H9 (cell line): Measurements from ENCODE around the gene TUBA8. TPM values are rescaled to one million over a fixed set of nuclear protein-coding genes. Genes with fewer than 3 reads are reported as not detected.

ENCODE experiments used
- DNase-seq: peaks from one replicate; pipeline ENCODE4 v3.0.0-alpha.2; 2017
- H2AFZ ChIP-seq: one replicate; pipeline ENCODE4 v1.6.1; 2013; ENCODE audit warnings: mild to moderate bottlenecking, low read length, control low read depth, moderate library complexity
- H2AK5ac ChIP-seq: 2 replicates; pipeline ENCODE4 v1.6.1; 2013; ENCODE audit warnings: low read length, control low read depth, mixed read lengths; ENCODE audit not compliant: insufficient read length
- H2BK120ac ChIP-seq: one replicate; pipeline ENCODE4 v1.6.1; 2013; ENCODE audit warnings: low read depth, mild to moderate bottlenecking, low read length, control low read depth, inconsistent platforms; ENCODE audit not compliant: poor library complexity, severe bottlenecking
- H2BK12ac ChIP-seq: 2 replicates; pipeline ENCODE4 v1.6.1; 2013; ENCODE audit warnings: low read length, control low read depth, mixed read lengths, low read depth; ENCODE audit not compliant: insufficient read length
- H2BK15ac ChIP-seq: 2 replicates; pipeline ENCODE4 v1.6.1; 2013; ENCODE audit warnings: low read depth, low read length, control low read depth
- H2BK20ac ChIP-seq: one replicate; pipeline ENCODE4 v1.6.1; 2013; ENCODE audit warnings: low read depth, mild to moderate bottlenecking, low read length, control low read depth, inconsistent platforms; ENCODE audit not compliant: poor library complexity, severe bottlenecking
- H2BK5ac ChIP-seq: 2 replicates; pipeline ENCODE4 v1.6.1; 2013; ENCODE audit warnings: low read length, control low read depth, mixed read lengths; ENCODE audit not compliant: insufficient read length
- H3K14ac ChIP-seq: 2 replicates; pipeline ENCODE4 v1.6.1; 2013; ENCODE audit warnings: low read length, control low read depth; ENCODE audit not compliant: insufficient read depth
- H3K18ac ChIP-seq: 2 replicates; pipeline ENCODE4 v1.6.1; 2013; ENCODE audit warnings: low read depth, mild to moderate bottlenecking, mixed read lengths, low read length, control low read depth; ENCODE audit not compliant: insufficient read length
- H3K23ac ChIP-seq: 2 replicates; pipeline ENCODE4 v1.6.1; 2013; ENCODE audit warnings: low read length, control low read depth, mixed read lengths, low read depth; ENCODE audit not compliant: insufficient read length
- H3K23me2 ChIP-seq: 2 replicates; pipeline ENCODE4 v1.6.1; 2013; ENCODE audit warnings: low read depth, mild to moderate bottlenecking, mixed read lengths, low read length, control low read depth; ENCODE audit not compliant: insufficient read length, poor library complexity, severe bottlenecking
- H3K27ac ChIP-seq: 2 replicates; pipeline ENCODE4 v1.5.1; 2013; ENCODE audit warnings: low read length, control low read depth, mixed read lengths, low read depth; ENCODE audit not compliant: insufficient read length
- H3K27me3 ChIP-seq: 2 replicates; pipeline ENCODE4 v1.6.1; 2013; ENCODE audit warnings: low read length, control low read depth, inconsistent platforms; ENCODE audit not compliant: insufficient read depth
- H3K4ac ChIP-seq: 2 replicates; pipeline ENCODE4 v1.6.1; 2013; ENCODE audit warnings: low read depth, mild to moderate bottlenecking, control low read depth, inconsistent platforms, low read length, moderate library complexity
- H3K4me1 ChIP-seq: 2 replicates; pipeline ENCODE4 v1.6.1; 2013; ENCODE audit warnings: low read length, control low read depth, inconsistent platforms; ENCODE audit not compliant: insufficient read depth
- H3K4me2 ChIP-seq: 2 replicates; pipeline ENCODE4 v1.6.1; 2013; ENCODE audit warnings: low read length, control low read depth, mixed read lengths; ENCODE audit not compliant: insufficient read length, insufficient read depth
- H3K56ac ChIP-seq: 2 replicates; pipeline ENCODE4 v1.6.1; 2013; ENCODE audit warnings: low read depth, mild to moderate bottlenecking, mixed read lengths, low read length, control low read depth; ENCODE audit not compliant: insufficient read length
- H3K79me1 ChIP-seq: 2 replicates; pipeline ENCODE4 v1.6.1; 2013; ENCODE audit warnings: low read depth, mild to moderate bottlenecking, moderate library complexity, low read length, control low read depth, inconsistent platforms; ENCODE audit not compliant: insufficient read depth, poor library complexity, severe bottlenecking
- H3K79me2 ChIP-seq: 2 replicates; pipeline ENCODE4 v1.6.1; 2013; ENCODE audit warnings: low read length, control low read depth, inconsistent platforms; ENCODE audit not compliant: insufficient read depth
- H3K9ac ChIP-seq: 2 replicates; pipeline ENCODE4 v1.6.1; 2013; ENCODE audit warnings: low read length, control low read depth, mixed read lengths; ENCODE audit not compliant: insufficient read length; ENCODE audit errors: extremely low read depth
- H3K9me3 ChIP-seq: one replicate; pipeline ENCODE4 v1.6.1; 2013; ENCODE audit warnings: low read depth, low read length, inconsistent platforms; ENCODE audit not compliant: control insufficient read depth
- H3T11ph ChIP-seq: one replicate; pipeline ENCODE4 v1.6.1; 2013; ENCODE audit warnings: mild to moderate bottlenecking, low read length, control low read depth, inconsistent platforms
- H4K20me1 ChIP-seq: one replicate; pipeline ENCODE4 v1.6.1; 2013; ENCODE audit not compliant: control insufficient read depth, insufficient read length, insufficient read depth
- H4K5ac ChIP-seq: 2 replicates; pipeline ENCODE4 v1.6.1; 2013; ENCODE audit warnings: low read depth, mild to moderate bottlenecking, mixed read lengths, low read length, control low read depth; ENCODE audit not compliant: insufficient read length
- H4K8ac ChIP-seq: replicated peaks from 2 replicates; pipeline ENCODE4 v1.6.1; 2013; ENCODE audit warnings: low read length, control low read depth, mixed read lengths, low read depth; ENCODE audit not compliant: insufficient read length
- H4K91ac ChIP-seq: 2 replicates; pipeline ENCODE4 v1.6.1; 2013; ENCODE audit warnings: low read depth, mild to moderate bottlenecking, moderate library complexity, mixed read lengths, low read length, control low read depth; ENCODE audit not compliant: insufficient read length
- H3K27ac Mint-ChIP-seq, 3 experiments: 2 replicates in 2 of 3; 3 replicates in 1 of 3; pipeline ENCODE4 v1.8.0; 2020 to 2021; ENCODE audit warnings: mixed read lengths in 3 of 3, mild to moderate bottlenecking in 1 of 3, moderate library complexity in 1 of 3
- H3K27me3 Mint-ChIP-seq: 2 replicates; pipeline ENCODE4 v1.8.0; 2021; ENCODE audit warnings: low read depth, mild to moderate bottlenecking, moderate library complexity, mixed read lengths
- H3K36me3 Mint-ChIP-seq, 3 experiments: 2 replicates in 2 of 3; 3 replicates in 1 of 3; pipeline ENCODE4 v1.8.0; 2020 to 2021; ENCODE audit warnings: low read depth in 3 of 3, mixed read lengths in 3 of 3; ENCODE audit not compliant: insufficient read depth in 1 of 3
- H3K4me1 Mint-ChIP-seq, 2 experiments: 2 replicates each; pipeline ENCODE4 v1.8.0; 2020; ENCODE audit warnings: mixed read lengths in 2 of 2
- H3K4me3 Mint-ChIP-seq, 2 experiments: 2 replicates in 1 of 2; 3 replicates in 1 of 2; pipeline ENCODE4 v1.8.0; 2020 to 2021; ENCODE audit warnings: mild to moderate bottlenecking in 2 of 2, mixed read lengths in 2 of 2, moderate library complexity in 1 of 2
- H3K9me3 Mint-ChIP-seq, 2 experiments: 2 replicates in 1 of 2; 3 replicates in 1 of 2; pipeline ENCODE4 v1.8.0; 2020; ENCODE audit warnings: mild to moderate bottlenecking in 2 of 2, mixed read lengths in 2 of 2, moderate library complexity in 1 of 2
- WGBS: extraction: QIAGEN DNeasy Blood & Tissue Kit; methylation state at CpG from one replicate; pipeline ENCODE4 v1.1.7; 2013; ENCODE audit warnings: missing lambda C conversion rate, low lambda C conversion rate, mixed read lengths; ENCODE audit not compliant: insufficient read length; ENCODE audit errors: extremely low coverage; 5-methylcytosine and 5-hydroxymethylcytosine counted together
- total RNA-seq: library from RNA; stranded (reverse); gene quantifications from 2 replicates; pipeline ENCODE4 v1.2.1, GENCODE V29; 2021
- TF ChIP-seq, protein P1 (sequence below): fragments of 200-600 bp; sonication (generic); conservative IDR thresholded peaks from 3 replicates; pipeline ENCODE4 v1.8.0; 2021; ENCODE audit warnings: antibody characterized with exemption, mild to moderate bottlenecking

TUBA8 gene
- total RNA-seq, 1 experiment from 2014 or later: 2.0 TPM

DNA sequence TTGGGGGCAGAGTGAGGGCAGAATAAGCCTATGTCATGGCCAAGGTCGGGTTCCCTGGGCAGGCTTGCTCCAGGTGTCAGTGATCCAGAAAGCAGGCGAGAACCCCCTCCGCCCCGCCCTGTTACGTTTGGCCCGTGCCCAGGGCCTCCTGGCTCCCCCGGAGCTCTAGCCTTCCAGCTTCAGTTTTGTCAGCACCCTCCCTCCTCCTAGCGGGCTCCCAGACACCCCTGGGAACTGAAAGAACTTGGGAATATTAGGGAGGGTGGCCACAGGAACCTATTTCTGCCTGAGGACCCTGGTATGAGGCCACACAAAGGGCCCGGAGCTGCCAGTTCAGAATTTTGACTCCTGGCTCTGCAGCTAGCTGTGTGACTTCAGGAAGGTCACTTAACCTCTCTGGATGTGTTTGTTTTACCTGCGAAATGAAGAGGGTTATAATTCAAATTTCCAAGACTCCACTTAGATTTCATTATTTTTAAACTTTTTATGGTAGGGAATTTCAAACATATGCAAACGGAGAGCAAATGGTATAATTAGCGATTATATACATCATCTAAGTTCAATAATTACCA is 1.2 kb downstream of the TUBA8 start:
- Histone ChIP-seq H3K79me1 (no peaks in the 10 kb centered on the region), H2AFZ (no peak overlapping the region), H4K20me1 (no peaks in the 10 kb centered on the region), H4K8ac (no peak overlapping the region), H2BK12ac (no peak overlapping the region), H3K27ac (no peak overlapping the region), H3K4me2 (no peak overlapping the region), H3K56ac (no peak overlapping the region), H3K27me3 (peaks cover 10% of the 10 kb centered on the region), H3T11ph (no peak overlapping the region), H2AK5ac (no peak overlapping the region), H3K23ac (no peak overlapping the region), H2BK20ac (no peak overlapping the region), H2BK120ac (no peak overlapping the region), H3K4me1 (no peaks in the 10 kb centered on the region), H2BK5ac (no peak overlapping the region), H3K23me2 (peaks cover 10% of the 10 kb centered on the region), H3K9me3 (peaks cover 5% of the 10 kb centered on the region), H2BK15ac (no peak overlapping the region), H4K91ac (no peak overlapping the region), H3K18ac (no peak overlapping the region), H3K4ac (no peak overlapping the region), H3K14ac (no peak overlapping the region), H3K9ac (no peak overlapping the region), H4K5ac (no peak overlapping the region), H3K79me2 (no peaks in the 10 kb centered on the region)
- DNase-seq: no peak
- Mint-ChIP-seq H3K27me3 (peaks cover 69% of the 10 kb centered on the region), H3K4me3 (peak overlapping the region in 1 of 2 experiments; percentile 76; a peak in 1 of 5 replicates), H3K9me3 (peaks cover 12 to 17% of the 10 kb centered on the region in 2 experiments), H3K4me1 (peaks cover 13 to 16% of the 10 kb centered on the region in 2 experiments), H3K27ac (no peak overlapping the region), H3K36me3 (peaks cover 0 to 8% (median 0%) of the 10 kb centered on the region in 3 experiments; a peak in 1 of 7 replicates)
- TF ChIP-seq, protein P1, sequence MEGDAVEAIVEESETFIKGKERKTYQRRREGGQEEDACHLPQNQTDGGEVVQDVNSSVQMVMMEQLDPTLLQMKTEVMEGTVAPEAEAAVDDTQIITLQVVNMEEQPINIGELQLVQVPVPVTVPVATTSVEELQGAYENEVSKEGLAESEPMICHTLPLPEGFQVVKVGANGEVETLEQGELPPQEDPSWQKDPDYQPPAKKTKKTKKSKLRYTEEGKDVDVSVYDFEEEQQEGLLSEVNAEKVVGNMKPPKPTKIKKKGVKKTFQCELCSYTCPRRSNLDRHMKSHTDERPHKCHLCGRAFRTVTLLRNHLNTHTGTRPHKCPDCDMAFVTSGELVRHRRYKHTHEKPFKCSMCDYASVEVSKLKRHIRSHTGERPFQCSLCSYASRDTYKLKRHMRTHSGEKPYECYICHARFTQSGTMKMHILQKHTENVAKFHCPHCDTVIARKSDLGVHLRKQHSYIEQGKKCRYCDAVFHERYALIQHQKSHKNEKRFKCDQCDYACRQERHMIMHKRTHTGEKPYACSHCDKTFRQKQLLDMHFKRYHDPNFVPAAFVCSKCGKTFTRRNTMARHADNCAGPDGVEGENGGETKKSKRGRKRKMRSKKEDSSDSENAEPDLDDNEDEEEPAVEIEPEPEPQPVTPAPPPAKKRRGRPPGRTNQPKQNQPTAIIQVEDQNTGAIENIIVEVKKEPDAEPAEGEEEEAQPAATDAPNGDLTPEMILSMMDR: no peak
- WGBS: no CpG with 5 or more reads among the region's 12 CpGs
